MCF 10A (cell line): ENCODE results near the gene SLC25A1. TPM values are rescaled to one million over a fixed set of nuclear protein-coding genes. Genes with fewer than 3 reads are reported as not detected.

Experiments used
- BruUV-seq: library from RNA; stranded (reverse); fragments of 400-500 nt; replicated peaks from 2 replicates; lab custom pipeline; 2021; lab: Mats Ljungman, UMichigan
- CTCF ChIA-PET: fragments of 300-600 bp; sonication (Branson Sonifier 250); formaldehyde crosslinking; extraction: SDS; loops from one replicate; lab custom pipeline; 2021; ENCODE audit warnings: antibody characterized with exemption, inconsistent platforms; lab: Yijun Ruan, JAX
- POLR2A ChIA-PET: fragments of 300-600, 350-650 bp; sonication (Branson Sonifier 250); formaldehyde crosslinking; extraction: SDS; loops from one replicate; lab custom pipeline; 2020; ENCODE audit warnings: antibody characterized with exemption, inconsistent platforms; lab: Yijun Ruan, JAX
- DNase-seq: peaks from one replicate; pipeline ENCODE4 v3.0.0-alpha.2; 2018; ENCODE audit not compliant: unreplicated experiment
- H3K27ac Mint-ChIP-seq: one replicate; pipeline ENCODE4 v1.8.0; 2022; ENCODE audit warnings: mild to moderate bottlenecking, low read depth, mixed read lengths; ENCODE audit not compliant: unreplicated experiment
- H3K27me3 Mint-ChIP-seq: one replicate; pipeline ENCODE4 v1.8.0; 2022; ENCODE audit warnings: mixed read lengths; ENCODE audit not compliant: insufficient read depth, unreplicated experiment
- H3K36me3 Mint-ChIP-seq: one replicate; pipeline ENCODE4 v1.8.0; 2022; ENCODE audit warnings: mild to moderate bottlenecking, moderate library complexity, mixed read lengths; ENCODE audit not compliant: insufficient read depth, unreplicated experiment
- H3K4me1 Mint-ChIP-seq: one replicate; pipeline ENCODE4 v1.8.0; 2022; ENCODE audit warnings: mixed read lengths; ENCODE audit not compliant: insufficient read depth, unreplicated experiment
- H3K4me3 Mint-ChIP-seq: one replicate; pipeline ENCODE4 v1.8.0; 2022; ENCODE audit warnings: mild to moderate bottlenecking, moderate library complexity, mixed read lengths; ENCODE audit not compliant: unreplicated experiment
- H3K9me3 Mint-ChIP-seq: one replicate; pipeline ENCODE4 v1.8.0; 2022; ENCODE audit warnings: mixed read lengths; ENCODE audit not compliant: unreplicated experiment
- intact Hi-C: fragments of 100-400 bp; cut with micrococcal nuclease; formaldehyde crosslinking; loops from 2 replicates; pipeline ENCODE4 v1.14.1; 2022
- total RNA-seq: library from RNA; stranded (reverse); gene quantifications from 2 replicates; pipeline ENCODE4 v1.2.3, GENCODE V29; 2022
- TF ChIP-seq, protein P1 (sequence below): fragments of 200-600 bp; IDR thresholded peaks from one replicate; pipeline ENCODE4 v1.8.0; 2022; ENCODE audit warnings: antibody characterized with exemption, mild to moderate bottlenecking; ENCODE audit not compliant: unreplicated experiment

SLC25A1 gene
- total RNA-seq, 1 experiment from 2014 or later = 53.9 TPM

DNA sequence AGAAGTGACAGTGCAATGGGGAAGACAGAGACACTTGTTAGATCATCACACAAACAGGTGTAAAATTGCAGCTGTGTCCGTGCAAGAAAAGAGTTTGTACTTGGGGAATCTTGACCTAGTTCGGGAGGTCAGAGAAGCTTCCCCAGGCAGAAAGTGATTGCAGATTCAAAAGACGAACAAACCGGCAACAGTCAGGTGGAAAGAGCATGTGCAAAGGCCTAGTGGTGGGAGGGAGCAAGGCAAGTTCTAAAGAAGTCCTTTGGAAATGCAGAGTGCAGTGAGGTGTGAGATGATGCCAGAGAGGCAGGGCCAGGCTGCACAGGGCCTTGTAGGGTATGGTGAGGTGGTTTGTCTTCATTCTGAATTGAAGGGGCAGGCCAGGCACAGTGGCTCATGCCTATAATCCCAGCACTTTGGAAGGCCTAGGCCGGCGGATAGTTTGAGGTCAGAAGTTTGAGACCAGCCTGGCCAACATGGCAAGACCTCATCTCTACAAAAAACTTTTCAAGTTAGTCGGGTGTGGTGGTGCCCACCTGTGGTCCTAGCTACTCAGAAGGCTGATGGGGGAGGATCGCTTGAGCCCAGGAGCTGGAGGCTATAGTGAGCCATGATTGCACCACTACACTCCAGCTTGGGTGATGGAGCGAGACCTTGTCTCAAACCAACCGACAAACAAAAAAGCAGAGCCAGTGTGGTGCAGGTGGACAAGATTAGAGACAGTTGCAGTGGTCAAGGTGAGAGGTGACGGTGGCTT lies 32.1 kb downstream of the SLC25A1 start:
- H3K27ac Mint-ChIP-seq = peak overlapping the region; percentile 12
- DNase-seq = no peak
- peaks cover 11% of the 10 kb centered on the region for H3K4me1 Mint-ChIP-seq
- ChIA-PET POLR2A (interaction anchor here (0.7 to 2.9 kb wide), 3 partner anchors 28 to 116 kb away, joined by 3 to 30 read pairs (median 4); partner anchors contain the start of gene SLC25A1), CTCF (interaction anchor here (0.6 to 1.4 kb wide), 7 partner anchors 9 to 210 kb away, joined by 3 to 4 read pairs (median 3); partner anchors contain the start of gene PRODH)
- no peaks in the 10 kb centered on the region for H3K9me3 Mint-ChIP-seq
- no TSS peak for BruUV-seq
- H3K36me3 Mint-ChIP-seq = peaks cover 15% of the 10 kb centered on the region
- peaks cover 10% of the 10 kb centered on the region for H3K27me3 Mint-ChIP-seq
- no peak overlapping the region for H3K4me3 Mint-ChIP-seq
- intact Hi-C loops = no loop called here
- TF ChIP-seq, protein P1, sequence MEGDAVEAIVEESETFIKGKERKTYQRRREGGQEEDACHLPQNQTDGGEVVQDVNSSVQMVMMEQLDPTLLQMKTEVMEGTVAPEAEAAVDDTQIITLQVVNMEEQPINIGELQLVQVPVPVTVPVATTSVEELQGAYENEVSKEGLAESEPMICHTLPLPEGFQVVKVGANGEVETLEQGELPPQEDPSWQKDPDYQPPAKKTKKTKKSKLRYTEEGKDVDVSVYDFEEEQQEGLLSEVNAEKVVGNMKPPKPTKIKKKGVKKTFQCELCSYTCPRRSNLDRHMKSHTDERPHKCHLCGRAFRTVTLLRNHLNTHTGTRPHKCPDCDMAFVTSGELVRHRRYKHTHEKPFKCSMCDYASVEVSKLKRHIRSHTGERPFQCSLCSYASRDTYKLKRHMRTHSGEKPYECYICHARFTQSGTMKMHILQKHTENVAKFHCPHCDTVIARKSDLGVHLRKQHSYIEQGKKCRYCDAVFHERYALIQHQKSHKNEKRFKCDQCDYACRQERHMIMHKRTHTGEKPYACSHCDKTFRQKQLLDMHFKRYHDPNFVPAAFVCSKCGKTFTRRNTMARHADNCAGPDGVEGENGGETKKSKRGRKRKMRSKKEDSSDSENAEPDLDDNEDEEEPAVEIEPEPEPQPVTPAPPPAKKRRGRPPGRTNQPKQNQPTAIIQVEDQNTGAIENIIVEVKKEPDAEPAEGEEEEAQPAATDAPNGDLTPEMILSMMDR = no peak

DNA sequence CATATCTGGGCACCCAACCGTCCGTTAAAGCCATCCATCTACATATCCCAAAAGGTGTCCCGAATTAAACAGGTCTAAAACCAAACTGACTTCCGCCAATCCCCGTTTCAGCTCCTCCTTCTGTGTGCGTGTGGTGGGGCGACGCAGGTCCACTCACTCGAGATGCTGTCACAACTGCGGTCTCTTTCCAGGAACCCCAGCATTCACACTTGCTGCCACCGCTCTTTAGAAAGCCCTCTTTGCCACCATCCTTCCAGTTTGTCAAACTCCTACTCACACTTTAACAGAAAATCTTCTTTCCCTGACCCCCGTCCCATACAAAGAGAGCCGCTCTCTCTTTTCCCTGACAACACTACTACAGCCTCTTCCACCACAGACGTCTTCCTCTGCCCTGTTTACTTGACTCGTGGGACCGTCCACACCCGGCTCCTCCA lies 34.6 kb downstream of the SLC25A1 start:
- no peak for DNase-seq
- Mint-ChIP-seq H3K27ac (peak overlapping the region; percentile 99), H3K9me3 (no peaks in the 10 kb centered on the region), H3K4me1 (peaks cover 11% of the 10 kb centered on the region), H3K36me3 (peaks cover 38% of the 10 kb centered on the region), H3K4me3 (peak overlapping the region; percentile 100), H3K27me3 (no peaks in the 10 kb centered on the region)
- TF ChIP-seq, protein P1 = no peak
- TSS peak; percentile 67 for BruUV-seq
- ChIA-PET POLR2A (interaction anchor here (0.5 to 2.9 kb wide), 17 partner anchors 9 to 399 kb away, joined by 3 to 30 read pairs (median 5); partner anchors contain the start of genes CDC45, CLTCL1, DGCR2 and HIRA), CTCF (interaction anchor here (0.6 to 1.9 kb wide), 17 partner anchors 11 to 486 kb away, joined by 3 to 15 read pairs (median 5); partner anchors contain the start of genes SLC25A1 and TSSK2)
- intact Hi-C loops = loop anchor here (1.0 kb wide), 1 partner anchor 335 kb away; the partner anchor contains the start of genes CDC45 and UFD1

DNA sequence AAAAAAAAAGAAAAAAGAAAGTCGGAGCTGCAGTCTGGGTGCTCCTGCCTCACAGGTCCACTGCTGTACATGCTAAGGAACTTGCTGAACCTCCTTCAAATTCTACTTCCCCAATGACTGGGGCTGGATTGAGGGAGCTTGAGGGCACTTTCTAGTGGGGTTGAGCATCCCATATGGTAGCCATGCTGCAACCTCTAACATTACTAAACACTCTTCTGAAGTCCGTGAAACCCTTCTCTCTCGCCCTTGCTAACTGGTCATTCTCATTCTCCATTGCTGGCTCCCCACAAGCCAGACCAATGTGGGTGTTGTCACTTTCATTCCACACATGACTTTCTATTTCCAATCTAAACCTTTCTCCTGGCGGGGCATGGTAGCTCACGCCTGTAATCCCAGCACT lies 35.3 kb downstream of the SLC25A1 start:
- H3K4me3 Mint-ChIP-seq = peak overlapping the region; percentile 100
- no TSS peak for BruUV-seq
- no peaks in the 10 kb centered on the region for H3K9me3 Mint-ChIP-seq
- TF ChIP-seq, protein P1 = no peak
- H3K27me3 Mint-ChIP-seq = no peaks in the 10 kb centered on the region
- POLR2A ChIA-PET = interaction anchor here (0.8 to 2.9 kb wide), 7 partner anchors 9 to 149 kb away, joined by 3 to 30 read pairs (median 14); partner anchors contain the start of genes CLTCL1, DGCR2 and SLC25A1
- peaks cover 11% of the 10 kb centered on the region for H3K4me1 Mint-ChIP-seq
- DNase-seq = no peak
- no peak overlapping the region for H3K27ac Mint-ChIP-seq
- CTCF ChIA-PET = interaction anchor here (0.6 to 0.9 kb wide), 4 partner anchors 18 to 342 kb away, joined by 3 to 4 read pairs (median 4); no protein-coding TSS in a partner anchor
- H3K36me3 Mint-ChIP-seq = peaks cover 43% of the 10 kb centered on the region
- intact Hi-C loops = no loop called here

DNA sequence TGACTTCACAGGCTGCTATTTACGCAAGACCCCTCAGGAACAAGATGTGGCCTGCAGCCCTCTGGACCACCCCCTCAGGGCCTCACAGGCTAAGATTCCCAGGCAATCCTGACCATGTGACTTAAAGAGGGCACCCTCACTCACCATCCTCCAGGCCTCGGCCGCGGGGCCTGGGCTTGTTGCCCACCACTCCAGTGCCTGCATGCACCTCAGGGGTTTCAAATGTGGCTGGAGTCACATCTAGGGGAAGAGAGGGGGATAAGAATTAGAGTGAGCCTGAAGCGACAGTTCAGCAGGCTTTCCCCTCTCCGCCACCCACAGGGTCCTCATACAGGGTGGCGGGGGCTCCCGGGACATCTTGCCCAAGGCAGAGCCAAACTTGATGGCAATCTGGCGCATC lies 36.1 kb downstream of the SLC25A1 start:
- POLR2A ChIA-PET = no interaction called here

More for the DNA sequence above, 36.1 kb downstream of the SLC25A1 start:
- peaks cover 11% of the 10 kb centered on the region for H3K4me1 Mint-ChIP-seq
- TF ChIP-seq, protein P1 = no peak
- no peak for DNase-seq
- H3K9me3 Mint-ChIP-seq = no peaks in the 10 kb centered on the region
- peak overlapping the region; percentile 40 for H3K4me3 Mint-ChIP-seq
- no peaks in the 10 kb centered on the region for H3K27me3 Mint-ChIP-seq
- no peak overlapping the region for H3K27ac Mint-ChIP-seq
- intact Hi-C loops = no loop called here
- CTCF ChIA-PET = no interaction called here
- H3K36me3 Mint-ChIP-seq = peaks cover 43% of the 10 kb centered on the region
- no TSS peak for BruUV-seq
